Endothelial cell of umbilical vein (primary cell): ENCODE data around the gene FAM3C. TPM values are rescaled to one million over a fixed set of nuclear protein-coding genes. Genes with fewer than 3 reads are reported as not detected.

Source experiments
- BruUV-seq: library from RNA; stranded (reverse); fragments of 400-500 nt; replicated peaks from 2 replicates; lab custom pipeline; 2021; lab: Mats Ljungman, UMichigan
- CTCF ChIA-PET: fragments of 300-600, 350-600 bp; sonication (Branson Sonifier 250); formaldehyde crosslinking; loops from one replicate; lab custom pipeline; 2021; ENCODE audit warnings: antibody characterized with exemption, inconsistent platforms; lab: Charles Lee
- POLR2A ChIA-PET: fragments of 300-600, 350-600 bp; sonication (Branson Sonifier 250); formaldehyde crosslinking; loops from one replicate; lab custom pipeline; 2021; ENCODE audit warnings: antibody characterized with exemption, inconsistent platforms; lab: Charles Lee
- DNase-seq: peaks from one replicate; pipeline ENCODE4 v3.0.0-alpha.2; 2011; ENCODE audit warnings: low read depth, low spot score
- FAIRE-seq: peaks from 2 replicates; lab custom pipeline; 2011; peaks lifted over from hg19 to GRCh38; lab: Jason Lieb, UNC
- H2AFZ ChIP-seq: 2 replicates; pipeline ENCODE4 v1.6.0; 2012; ENCODE audit warnings: low read depth, low read length, control low read depth, inconsistent platforms
- H3K27ac ChIP-seq: 2 replicates; pipeline ENCODE4 v1.5.1; 2011; ENCODE audit warnings: low read depth, mild to moderate bottlenecking, control low read depth, low read length, moderate library complexity; ENCODE audit not compliant: insufficient read depth
- H3K27me3 ChIP-seq, 2 experiments: 2 replicates each; pipeline versions ENCODE4 v1.6.0 to v1.6.1; 2011; ENCODE audit warnings: low read length in 2 of 2, mixed read lengths in 1 of 2; ENCODE audit not compliant: control insufficient read depth in 2 of 2, insufficient read depth in 2 of 2
- H3K36me3 ChIP-seq, 2 experiments: 2 replicates in 1 of 2; 3 replicates in 1 of 2; pipeline ENCODE4 v1.5.1; 2011; ENCODE audit warnings: low read length in 2 of 2, mild to moderate bottlenecking in 1 of 2, moderate library complexity in 1 of 2; ENCODE audit not compliant: control insufficient read depth in 2 of 2, insufficient read depth in 2 of 2; ENCODE audit errors: extremely low read depth in 1 of 2
- H3K4me1 ChIP-seq: 3 replicates; pipeline ENCODE4 v1.5.1; 2011; ENCODE audit warnings: mild to moderate bottlenecking, low read length; ENCODE audit not compliant: control insufficient read depth, insufficient read depth; ENCODE audit errors: extremely low read depth
- H3K4me2 ChIP-seq: 2 replicates; pipeline ENCODE4 v1.6.1; 2011; ENCODE audit warnings: low read length, control low read depth, mixed read lengths; ENCODE audit not compliant: insufficient read depth
- H3K4me3 ChIP-seq, 3 experiments: fragments of 200-600 bp in 1 of 3; sonication (generic), shearing (Covaris generic) in 1 of 3; replicated peaks in 1 of 3; 2 replicates each; pipeline ENCODE4 v1.5.1; 2011 to 2016; ENCODE audit warnings: control low read depth in 3 of 3, low read length in 3 of 3, mild to moderate bottlenecking in 2 of 3, inconsistent platforms in 1 of 3, low read depth in 1 of 3, moderate library complexity in 1 of 3; ENCODE audit not compliant: insufficient read depth in 1 of 3
- H3K79me2 ChIP-seq: 2 replicates; pipeline ENCODE4 v1.6.0; 2012; ENCODE audit warnings: low read length, inconsistent platforms; ENCODE audit not compliant: control insufficient read depth, insufficient read depth
- H3K9ac ChIP-seq: replicated peaks from 2 replicates; pipeline ENCODE3; 2011; ENCODE audit warnings: low read length, control low read depth; ENCODE audit not compliant: insufficient read depth; ENCODE audit errors: extremely low read depth
- H3K9me1 ChIP-seq: replicated peaks from 3 replicates; pipeline ENCODE4 v1.6.0; 2011; ENCODE audit warnings: mild to moderate bottlenecking, low read length; ENCODE audit not compliant: control insufficient read depth, insufficient read depth; ENCODE audit errors: extremely low read depth
- H3K9me3 ChIP-seq: replicated peaks from 2 replicates; pipeline ENCODE4 v1.5.1; 2012; ENCODE audit warnings: low read length, inconsistent platforms; ENCODE audit not compliant: control insufficient read depth, insufficient read depth
- H4K20me1 ChIP-seq: replicated peaks from 2 replicates; pipeline ENCODE3; 2011; ENCODE audit warnings: mild to moderate bottlenecking, low read length; ENCODE audit not compliant: control insufficient read depth, insufficient read depth; ENCODE audit errors: extremely low read depth
- EZH2 ChIP-seq: IDR thresholded peaks from 2 replicates; pipeline ENCODE4 v1.6.1; 2012; ENCODE audit warnings: borderline replicate concordance, low read depth, mild to moderate bottlenecking, moderate library complexity, low read length, inconsistent platforms; ENCODE audit not compliant: severe bottlenecking
- FOS ChIP-seq: IDR thresholded peaks from 2 replicates; pipeline ENCODE4 v1.6.1; 2011; ENCODE audit warnings: mild to moderate bottlenecking, low read length, moderate library complexity, borderline replicate concordance; ENCODE audit not compliant: insufficient read depth
- GATA2 ChIP-seq: IDR thresholded peaks from 2 replicates; pipeline ENCODE4 v1.7.0; 2011; ENCODE audit warnings: low read depth, mild to moderate bottlenecking, moderate library complexity, mixed read lengths, low read length; ENCODE audit not compliant: insufficient read length, insufficient read depth
- JUN ChIP-seq: IDR thresholded peaks from 2 replicates; pipeline ENCODE4 v1.6.1; 2011; ENCODE audit warnings: borderline replicate concordance, low read depth; ENCODE audit not compliant: insufficient read length, insufficient read depth
- MYC ChIP-seq: IDR thresholded peaks from one replicate; pipeline ENCODE4 v1.6.1; 2011; ENCODE audit warnings: mild to moderate bottlenecking, low read depth, low read length
- POLR2A ChIP-seq: IDR thresholded peaks from 2 replicates; pipeline ENCODE4 v1.6.1; 2012; ENCODE audit warnings: low read depth, mild to moderate bottlenecking, control low read depth, low read length
- POLR2AphosphoS5 ChIP-seq: IDR thresholded peaks from 2 replicates; pipeline ENCODE4 v1.6.1; 2012; ENCODE audit warnings: low read depth, mild to moderate bottlenecking, control low read depth, low read length, moderate library complexity; ENCODE audit not compliant: insufficient read depth
- dilution Hi-C: fragments of 300-500 bp; cut with MboI; formaldehyde crosslinking; loops from one replicate; pipeline ENCODE4 v1.15.0; 2019; ENCODE audit warnings: low sequenced_read_pairs; ENCODE audit not compliant: extremely low pct_ligation_motif_present
- intact Hi-C: fragments of 100-400 bp; cut with micrococcal nuclease; formaldehyde crosslinking; loops from one replicate; pipeline ENCODE4 v1.10.0; 2022
- polyA plus RNA-seq, 4 experiments: library from polyadenylated mRNA; depleted of rRNA in 3 of 4; stranded (reverse) in 3 of 4; unstranded in 1 of 4; fragments of >200 nt; gene quantifications; 2 replicates each; pipeline versions ENCODE4 v1.2.1 to v1.2.3, GENCODE V29; 2011 to 2012; ENCODE audit warnings: missing spikeins in 1 of 4
- total RNA-seq: library from RNA; stranded (reverse); gene quantifications from 2 replicates; pipeline ENCODE4 v1.2.3, GENCODE V29; 2021
- TF ChIP-seq, protein P1 (sequence below), 2 donors: IDR thresholded peaks; 1 replicate in 1 of 2; 2 replicates in 1 of 2; pipeline ENCODE4 v1.5.1; 2011; ENCODE audit warnings: low read length in 2 of 2, mild to moderate bottlenecking in 2 of 2, moderate library complexity in 2 of 2, control low read depth in 1 of 2, inconsistent platforms in 1 of 2, low read depth in 1 of 2; ENCODE audit not compliant: insufficient read depth in 1 of 2; ENCODE audit errors: extremely low read depth in 1 of 2

FAM3C gene
- total and polyA plus RNA-seq, 2 donors (not counting 3 experiments of a cell fraction or from before 2014, with no cell fraction given): 20.2 to 50.0 TPM

DNA sequence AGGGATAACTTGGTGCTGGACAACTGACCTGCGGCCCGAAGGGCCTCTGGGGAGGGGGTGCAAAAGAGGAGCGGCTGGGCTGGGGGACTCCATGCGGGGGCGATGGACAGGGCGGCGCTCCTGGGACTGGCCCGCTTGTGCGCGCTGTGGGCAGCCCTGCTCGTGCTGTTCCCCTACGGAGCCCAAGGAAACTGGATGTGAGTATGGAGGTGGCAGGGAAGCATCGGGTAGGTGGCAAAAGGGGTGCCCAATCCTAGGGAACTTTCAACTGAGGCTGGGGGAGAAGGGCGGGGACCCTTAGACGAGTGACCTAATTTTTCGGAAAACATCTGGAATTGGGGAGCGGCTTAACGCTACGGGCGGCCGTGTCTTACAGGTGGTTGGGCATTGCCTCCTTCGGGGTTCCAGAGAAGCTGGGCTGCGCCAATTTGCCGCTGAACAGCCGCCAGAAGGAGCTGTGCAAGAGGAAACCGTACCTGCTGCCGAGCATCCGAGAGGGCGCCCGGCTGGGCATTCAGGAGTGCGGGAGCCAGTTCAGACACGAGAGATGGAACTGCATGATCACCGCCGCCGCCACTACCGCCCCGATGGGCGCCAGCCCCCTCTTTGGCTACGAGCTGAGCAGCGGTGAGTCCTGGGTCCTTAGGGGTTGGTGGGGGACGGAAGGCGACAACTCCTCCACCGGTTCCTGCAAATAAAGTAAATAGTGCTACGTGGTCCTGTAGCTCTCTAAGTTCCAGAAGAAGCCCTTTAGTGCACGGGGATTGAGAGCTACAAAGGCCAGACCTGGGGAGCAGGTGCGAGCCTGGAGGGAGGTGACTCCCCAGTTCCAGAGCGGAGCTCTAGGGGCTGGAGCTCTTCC, 66.7 kb downstream of the FAM3C start:
- H3K27me3 ChIP-seq: peaks cover 38 to 59% of the 10 kb centered on the region in 2 experiments
- dilution Hi-C loops: no loop called here
- CTCF ChIA-PET: interaction anchor here (1.0 to 1.7 kb wide), 2 partner anchors 38 to 665 kb away, joined by 4 read pairs; no protein-coding TSS in a partner anchor

More for the DNA sequence above, 66.7 kb downstream of the FAM3C start:
- intact Hi-C loops: no loop called here
- Histone ChIP-seq H2AFZ (no peak overlapping the region), H3K79me2 (no peaks in the 10 kb centered on the region), H3K9me1 (no peaks in the 10 kb centered on the region), H3K9me3 (no peaks in the 10 kb centered on the region), H3K36me3 (no peaks in the 10 kb centered on the region), H3K27ac (no peak overlapping the region), H4K20me1 (no peaks in the 10 kb centered on the region), H3K4me1 (peaks cover 12% of the 10 kb centered on the region), H3K4me3 (no peak overlapping the region), H3K9ac (no peak overlapping the region), H3K4me2 (peak overlapping the region; percentile 67)
- BruUV-seq: no TSS peak
- TF ChIP-seq POLR2AphosphoS5 (no peak), MYC (no peak), GATA2 (no peak), EZH2 (peak; percentile 96), FOS (no peak), JUN (no peak), POLR2A (no peak)
- TF ChIP-seq, protein P1, sequence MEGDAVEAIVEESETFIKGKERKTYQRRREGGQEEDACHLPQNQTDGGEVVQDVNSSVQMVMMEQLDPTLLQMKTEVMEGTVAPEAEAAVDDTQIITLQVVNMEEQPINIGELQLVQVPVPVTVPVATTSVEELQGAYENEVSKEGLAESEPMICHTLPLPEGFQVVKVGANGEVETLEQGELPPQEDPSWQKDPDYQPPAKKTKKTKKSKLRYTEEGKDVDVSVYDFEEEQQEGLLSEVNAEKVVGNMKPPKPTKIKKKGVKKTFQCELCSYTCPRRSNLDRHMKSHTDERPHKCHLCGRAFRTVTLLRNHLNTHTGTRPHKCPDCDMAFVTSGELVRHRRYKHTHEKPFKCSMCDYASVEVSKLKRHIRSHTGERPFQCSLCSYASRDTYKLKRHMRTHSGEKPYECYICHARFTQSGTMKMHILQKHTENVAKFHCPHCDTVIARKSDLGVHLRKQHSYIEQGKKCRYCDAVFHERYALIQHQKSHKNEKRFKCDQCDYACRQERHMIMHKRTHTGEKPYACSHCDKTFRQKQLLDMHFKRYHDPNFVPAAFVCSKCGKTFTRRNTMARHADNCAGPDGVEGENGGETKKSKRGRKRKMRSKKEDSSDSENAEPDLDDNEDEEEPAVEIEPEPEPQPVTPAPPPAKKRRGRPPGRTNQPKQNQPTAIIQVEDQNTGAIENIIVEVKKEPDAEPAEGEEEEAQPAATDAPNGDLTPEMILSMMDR (IDR thresholded peaks at IDR 0.05; ENCODE audit: extremely low read depth in 1 of 2, insufficient read depth in 1 of 2, low read depth in 1 of 2, low read length in 2 of 2): no peak
- FAIRE-seq (no peak), DNase-seq (no peak)
- POLR2A ChIA-PET: no interaction called here
